ENCODE measurements around the gene MRM3.

The MRM3 gene

DNA sequence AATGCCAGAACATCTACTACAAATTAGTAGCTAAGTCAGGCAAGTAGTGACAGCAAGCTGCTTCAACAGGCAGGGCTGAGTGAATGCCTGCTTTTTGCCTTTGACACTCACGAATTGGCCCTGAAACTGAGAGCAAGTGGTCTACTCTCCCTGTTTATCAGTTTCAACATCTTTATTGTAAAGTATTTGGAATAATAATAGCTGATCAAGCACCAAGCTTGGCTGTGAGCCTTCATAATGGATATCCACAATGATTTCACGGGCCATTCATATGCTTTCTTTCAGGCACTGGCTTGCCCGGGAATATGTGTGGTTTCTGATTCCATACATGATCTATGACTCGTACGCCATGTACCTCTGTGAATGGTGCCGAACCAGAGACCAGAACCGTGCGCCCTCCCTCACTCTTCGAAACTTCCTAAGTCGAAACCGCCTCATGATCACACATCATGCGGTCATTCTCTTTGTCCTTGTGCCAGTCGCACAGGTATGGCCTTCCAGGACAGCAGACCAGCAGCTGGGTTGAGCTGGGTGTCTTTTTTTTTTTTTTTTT, 44.5 kb upstream of the MRM3 start:
- H3F3A ChIP-seq (ENCODE audit: control insufficient read depth, insufficient read depth): peaks cover 21% of the 10 kb centered on the region
- H3K4me2 ChIP-seq (ENCODE audit: low read length): no peak overlapping the region
- peaks cover 29% of the 10 kb centered on the region for H3K4me1 ChIP-seq (ENCODE audit: control insufficient read depth, low read length)
- no peaks in the 10 kb centered on the region for H3K27me3 ChIP-seq (ENCODE audit: control insufficient read depth, low read length)
- TF ChIP-seq, protein P1, sequence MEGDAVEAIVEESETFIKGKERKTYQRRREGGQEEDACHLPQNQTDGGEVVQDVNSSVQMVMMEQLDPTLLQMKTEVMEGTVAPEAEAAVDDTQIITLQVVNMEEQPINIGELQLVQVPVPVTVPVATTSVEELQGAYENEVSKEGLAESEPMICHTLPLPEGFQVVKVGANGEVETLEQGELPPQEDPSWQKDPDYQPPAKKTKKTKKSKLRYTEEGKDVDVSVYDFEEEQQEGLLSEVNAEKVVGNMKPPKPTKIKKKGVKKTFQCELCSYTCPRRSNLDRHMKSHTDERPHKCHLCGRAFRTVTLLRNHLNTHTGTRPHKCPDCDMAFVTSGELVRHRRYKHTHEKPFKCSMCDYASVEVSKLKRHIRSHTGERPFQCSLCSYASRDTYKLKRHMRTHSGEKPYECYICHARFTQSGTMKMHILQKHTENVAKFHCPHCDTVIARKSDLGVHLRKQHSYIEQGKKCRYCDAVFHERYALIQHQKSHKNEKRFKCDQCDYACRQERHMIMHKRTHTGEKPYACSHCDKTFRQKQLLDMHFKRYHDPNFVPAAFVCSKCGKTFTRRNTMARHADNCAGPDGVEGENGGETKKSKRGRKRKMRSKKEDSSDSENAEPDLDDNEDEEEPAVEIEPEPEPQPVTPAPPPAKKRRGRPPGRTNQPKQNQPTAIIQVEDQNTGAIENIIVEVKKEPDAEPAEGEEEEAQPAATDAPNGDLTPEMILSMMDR (IDR thresholded peaks at IDR 0.05; ENCODE audit: low read depth, low read length, poor library complexity, severe bottlenecking): no peak
- TF ChIP-seq EZH2phosphoT487 (IDR thresholded peaks at IDR 0.05; ENCODE audit: borderline replicate concordance, low read length): no peak
- H3K79me2 ChIP-seq (ENCODE audit: control insufficient read depth, low read length): peaks cover 86% of the 10 kb centered on the region
- H3K27ac ChIP-seq (ENCODE audit: low read depth, low read length): no peak overlapping the region
- H3K9me2 ChIP-seq (replicated peaks; ENCODE audit: control insufficient read depth, low read length): no peaks in the 10 kb centered on the region
- H3K4me3 ChIP-seq (ENCODE audit: low read length): no peak overlapping the region
- no peaks in the 10 kb centered on the region; the same call in 1 of the 2 replicates for H4K20me1 ChIP-seq (ENCODE audit: control insufficient read depth, insufficient read depth, low read depth, low read length)
- peaks cover 76% of the 10 kb centered on the region for H3K36me3 ChIP-seq (ENCODE audit: control insufficient read depth, low read length)
- H3K9me3 ChIP-seq (ENCODE audit: control insufficient read depth, insufficient read depth, low read length): no peaks in the 10 kb centered on the region

DNA sequence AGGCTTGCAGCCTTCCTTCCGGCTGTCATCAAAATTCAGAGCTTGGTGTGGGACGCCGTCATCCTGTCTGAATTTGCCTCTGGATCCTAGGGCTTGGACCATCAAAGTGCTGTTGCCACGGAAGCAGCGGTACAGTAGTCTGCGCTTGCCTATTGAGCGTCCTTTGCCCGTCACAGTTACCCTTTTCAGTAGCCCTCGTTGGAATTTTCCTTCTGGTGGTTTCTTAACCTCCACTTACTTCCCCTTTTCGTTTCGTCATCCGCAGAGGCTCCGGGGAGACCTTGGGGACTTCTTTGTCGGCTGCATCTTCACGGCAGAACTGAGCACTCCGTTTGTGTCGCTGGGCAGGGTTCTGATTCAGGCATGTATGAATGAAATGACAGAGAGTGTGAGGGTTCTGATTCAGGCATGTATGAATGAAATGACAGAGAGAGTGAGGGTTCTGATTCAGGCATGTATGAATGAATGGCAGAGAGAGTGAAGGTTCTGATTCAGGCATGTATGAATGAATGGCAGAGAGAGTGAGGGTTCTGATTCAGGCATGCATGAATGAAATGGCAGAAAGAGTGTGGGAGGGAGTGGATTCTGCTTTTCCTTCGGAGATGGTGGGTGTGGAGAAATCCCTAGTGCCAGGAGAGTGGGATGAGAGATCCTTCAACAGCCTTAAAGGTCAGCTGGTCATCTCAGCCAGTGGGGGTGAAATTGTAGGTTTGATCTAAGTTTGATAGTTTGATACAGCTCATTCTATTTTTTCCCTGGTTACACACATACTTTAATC, 41.7 kb upstream of the MRM3 start:
- Histone ChIP-seq H4K20me1 (ENCODE audit: control insufficient read depth, insufficient read depth, low read depth, low read length) (peaks cover 8% of the 10 kb centered on the region; the same call in 1 of the 2 replicates), H3F3A (ENCODE audit: control insufficient read depth, insufficient read depth) (peaks cover 18% of the 10 kb centered on the region), H3K4me2 (ENCODE audit: low read length) (peak overlapping the region; percentile 44), H3K27ac (ENCODE audit: low read depth, low read length) (peak overlapping the region; percentile 37), H3K9me2 (replicated peaks; ENCODE audit: control insufficient read depth, low read length) (no peaks in the 10 kb centered on the region), H3K79me2 (ENCODE audit: control insufficient read depth, low read length) (peaks cover 86% of the 10 kb centered on the region), H3K4me3 (ENCODE audit: low read length) (peak overlapping the region; percentile 18), H3K4me1 (ENCODE audit: control insufficient read depth, low read length) (peaks cover 16% of the 10 kb centered on the region), H3K9me3 (ENCODE audit: control insufficient read depth, insufficient read depth, low read length) (no peaks in the 10 kb centered on the region), H3K27me3 (ENCODE audit: control insufficient read depth, low read length) (no peaks in the 10 kb centered on the region), H3K36me3 (ENCODE audit: control insufficient read depth, low read length) (peaks cover 80% of the 10 kb centered on the region)
- no peak for TF ChIP-seq EZH2phosphoT487 (IDR thresholded peaks at IDR 0.05; ENCODE audit: borderline replicate concordance, low read length)
- TF ChIP-seq, protein P1 (IDR thresholded peaks at IDR 0.05; ENCODE audit: low read depth, low read length, poor library complexity, severe bottlenecking): no peak

DNA sequence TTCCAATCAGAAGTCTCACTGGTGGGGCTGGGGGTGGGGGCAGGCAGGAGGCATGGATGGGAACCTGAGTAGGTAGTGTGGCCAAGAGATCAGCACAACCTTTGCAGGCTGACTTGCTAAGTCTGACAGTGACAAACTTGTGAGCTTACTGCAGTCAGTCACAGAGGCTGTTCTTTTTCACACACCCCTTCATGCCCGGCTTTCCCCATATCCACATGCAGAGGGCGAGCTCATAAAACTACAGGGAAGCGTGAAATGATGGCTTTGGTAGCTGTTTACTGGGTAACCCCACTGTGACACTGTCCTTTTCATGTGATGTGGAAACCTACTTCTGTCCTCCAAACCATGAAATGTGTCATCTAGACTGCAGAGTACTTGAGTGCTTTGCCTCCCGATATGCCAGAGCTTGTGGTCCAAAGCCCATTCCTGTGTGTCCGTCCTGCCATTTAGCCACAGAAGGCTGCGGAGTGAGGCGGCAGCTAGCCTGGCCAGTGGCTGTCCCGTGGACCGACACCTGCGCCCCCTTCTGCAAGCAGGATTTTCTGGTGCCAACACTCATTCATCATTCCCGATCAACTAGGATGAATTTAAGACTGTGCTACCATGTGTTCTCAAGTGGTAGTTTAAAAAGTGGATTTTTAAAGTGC, 39.9 kb upstream of the MRM3 start:
- peaks cover 16% of the 10 kb centered on the region for H3K4me1 ChIP-seq (ENCODE audit: control insufficient read depth, low read length)
- TF ChIP-seq EZH2phosphoT487 (IDR thresholded peaks at IDR 0.05; ENCODE audit: borderline replicate concordance, low read length): no peak
- TF ChIP-seq, protein P1 (IDR thresholded peaks at IDR 0.05; ENCODE audit: low read depth, low read length, poor library complexity, severe bottlenecking): no peak
- no peaks in the 10 kb centered on the region for H3K27me3 ChIP-seq (ENCODE audit: control insufficient read depth, low read length)
- H3F3A ChIP-seq (ENCODE audit: control insufficient read depth, insufficient read depth): peaks cover 13% of the 10 kb centered on the region
- H3K9me2 ChIP-seq (replicated peaks; ENCODE audit: control insufficient read depth, low read length): no peaks in the 10 kb centered on the region
- H4K20me1 ChIP-seq (ENCODE audit: control insufficient read depth, insufficient read depth, low read depth, low read length): peaks cover 11% of the 10 kb centered on the region; the same call in 1 of the 2 replicates
- no peak overlapping the region for H3K27ac ChIP-seq (ENCODE audit: low read depth, low read length)
- no peaks in the 10 kb centered on the region for H3K9me3 ChIP-seq (ENCODE audit: control insufficient read depth, insufficient read depth, low read length)
- no peak overlapping the region for H3K4me3 ChIP-seq (ENCODE audit: low read length)
- no peak overlapping the region for H3K4me2 ChIP-seq (ENCODE audit: low read length)
- H3K36me3 ChIP-seq (ENCODE audit: control insufficient read depth, low read length): peaks cover 85% of the 10 kb centered on the region
- H3K79me2 ChIP-seq (ENCODE audit: control insufficient read depth, low read length): peaks cover 87% of the 10 kb centered on the region

Data from DOHH2 (cell line).